ENCODE results near the gene TUT4. TPM values are rescaled to one million over a fixed set of nuclear protein-coding genes. Genes with fewer than 3 reads are reported as not detected.

TUT4 gene
- polyA plus RNA-seq, 3 donors = 4.3 to 24.2 (median 7.6) TPM

GRCh38 chr1:52534928-52535764 is 17.7 kb downstream of the TUT4 start:
- no CpG with 5 or more reads among the region's 2 CpGs for WGBS (ENCODE audit: insufficient coverage)

GRCh38 chr1:52533713-52534112 is 19.2 kb downstream of the TUT4 start:
- Histone ChIP-seq H4K20me1 (ENCODE audit: insufficient read depth, low read length) (no peaks in the 10 kb centered on the region), H3K27me3 (ENCODE audit: control insufficient read depth in 2 of 2, insufficient read depth in 2 of 2, low read length in 2 of 2) (no peaks in the 10 kb centered on the region), H3K4me2 (replicated peaks; ENCODE audit: extremely low read depth, low read length, poor library complexity, severe bottlenecking) (peak overlapping the region; percentile 36), H3K27ac (ENCODE audit: low read depth in 1 of 2, low read length in 2 of 2) (peak overlapping the region; percentile 52 to 60), H3K4me1 (ENCODE audit: control insufficient read depth in 1 of 2, insufficient read depth in 2 of 2, low read length in 2 of 2) (peaks cover 45 to 57% of the 10 kb centered on the region in 2 donors), H3K9ac (ENCODE audit: insufficient read depth, low read length, poor library complexity, severe bottlenecking) (no peak overlapping the region), H2AFZ (ENCODE audit: insufficient read depth, low read depth, low read length, poor library complexity, severe bottlenecking) (no peak overlapping the region), H3K4me3 (replicated peaks in 1 of 3; ENCODE audit: low read depth in 2 of 3, low read length in 3 of 3) (peak overlapping the region; percentile 15 to 58 (median 40)), H3K36me3 (replicated peaks in 1 of 2; ENCODE audit: control insufficient read depth in 1 of 2, insufficient read depth in 2 of 2, low read length in 2 of 2) (no peaks in the 10 kb centered on the region), H3K9me3 (replicated peaks in 1 of 2; ENCODE audit: control insufficient read depth in 1 of 2, insufficient read depth in 1 of 2, low read length in 2 of 2) (no peaks in the 10 kb centered on the region), H3K79me2 (ENCODE audit: insufficient read depth, low read length) (peaks cover 74% of the 10 kb centered on the region)
- Mint-ChIP-seq H3K27ac (peak overlapping the region; percentile 83 to 95 (median 91)), H3K9me3 (peaks cover 0 to 8% (median 3%) of the 10 kb centered on the region in 7 donors), H3K36me3 (peaks cover 2 to 7% of the 10 kb centered on the region in 2 donors), H3K4me1 (peaks cover 59% of the 10 kb centered on the region), H3K4me3 (peak overlapping the region; percentile 77 to 87), H3K27me3 (ENCODE audit: low read depth in 3 of 3) (no peaks in the 10 kb centered on the region)
- TF ChIP-seq, protein P1, sequence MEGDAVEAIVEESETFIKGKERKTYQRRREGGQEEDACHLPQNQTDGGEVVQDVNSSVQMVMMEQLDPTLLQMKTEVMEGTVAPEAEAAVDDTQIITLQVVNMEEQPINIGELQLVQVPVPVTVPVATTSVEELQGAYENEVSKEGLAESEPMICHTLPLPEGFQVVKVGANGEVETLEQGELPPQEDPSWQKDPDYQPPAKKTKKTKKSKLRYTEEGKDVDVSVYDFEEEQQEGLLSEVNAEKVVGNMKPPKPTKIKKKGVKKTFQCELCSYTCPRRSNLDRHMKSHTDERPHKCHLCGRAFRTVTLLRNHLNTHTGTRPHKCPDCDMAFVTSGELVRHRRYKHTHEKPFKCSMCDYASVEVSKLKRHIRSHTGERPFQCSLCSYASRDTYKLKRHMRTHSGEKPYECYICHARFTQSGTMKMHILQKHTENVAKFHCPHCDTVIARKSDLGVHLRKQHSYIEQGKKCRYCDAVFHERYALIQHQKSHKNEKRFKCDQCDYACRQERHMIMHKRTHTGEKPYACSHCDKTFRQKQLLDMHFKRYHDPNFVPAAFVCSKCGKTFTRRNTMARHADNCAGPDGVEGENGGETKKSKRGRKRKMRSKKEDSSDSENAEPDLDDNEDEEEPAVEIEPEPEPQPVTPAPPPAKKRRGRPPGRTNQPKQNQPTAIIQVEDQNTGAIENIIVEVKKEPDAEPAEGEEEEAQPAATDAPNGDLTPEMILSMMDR (IDR thresholded peaks at IDR 0.05) = no peak
- WGBS (ENCODE audit: insufficient coverage) = 100% methylated on average over 1 of the region's 9 CpGs
- intact Hi-C loops (cut with micrococcal nuclease) = no loop called here
- peak; percentile 46 to 65 (median 60) for DNase-seq

More at GRCh38 chr1:52534928-52535764, 17.7 kb downstream of the TUT4 start:
- peak in 1 of 3 donors; percentile 32 for DNase-seq
- H4K20me1 ChIP-seq (ENCODE audit: insufficient read depth, low read length) = no peaks in the 10 kb centered on the region
- no peak overlapping the region for H3K4me2 ChIP-seq (replicated peaks; ENCODE audit: extremely low read depth, low read length, poor library complexity, severe bottlenecking)
- no peaks in the 10 kb centered on the region for H3K27me3 ChIP-seq (ENCODE audit: control insufficient read depth in 2 of 2, insufficient read depth in 2 of 2, low read length in 2 of 2)
- intact Hi-C loops (cut with micrococcal nuclease) = no loop called here
- H3K4me1 ChIP-seq (ENCODE audit: control insufficient read depth in 1 of 2, insufficient read depth in 2 of 2, low read length in 2 of 2) = peaks cover 38 to 49% of the 10 kb centered on the region in 2 donors
- no peak overlapping the region for H3K4me3 ChIP-seq (replicated peaks in 1 of 3; ENCODE audit: low read depth in 2 of 3, low read length in 3 of 3)
- Mint-ChIP-seq H3K4me3 (no peak overlapping the region), H3K9me3 (peaks cover 0 to 8% (median 6%) of the 10 kb centered on the region in 7 donors), H3K4me1 (peaks cover 51% of the 10 kb centered on the region), H3K27me3 (ENCODE audit: low read depth in 3 of 3) (no peaks in the 10 kb centered on the region), H3K36me3 (peaks cover 2 to 7% of the 10 kb centered on the region in 2 donors), H3K27ac (peak overlapping the region in 2 of 7 donors; percentile 35 to 60)
- no peak overlapping the region for H3K9ac ChIP-seq (ENCODE audit: insufficient read depth, low read length, poor library complexity, severe bottlenecking)
- TF ChIP-seq, protein P1 (IDR thresholded peaks at IDR 0.05) = no peak
- H3K79me2 ChIP-seq (ENCODE audit: insufficient read depth, low read length) = peaks cover 77% of the 10 kb centered on the region
- H3K27ac ChIP-seq (ENCODE audit: low read depth in 1 of 2, low read length in 2 of 2) = no peak overlapping the region
- no peak overlapping the region for H2AFZ ChIP-seq (ENCODE audit: insufficient read depth, low read depth, low read length, poor library complexity, severe bottlenecking)
- no peaks in the 10 kb centered on the region for H3K36me3 ChIP-seq (replicated peaks in 1 of 2; ENCODE audit: control insufficient read depth in 1 of 2, insufficient read depth in 2 of 2, low read length in 2 of 2)
- no peaks in the 10 kb centered on the region for H3K9me3 ChIP-seq (replicated peaks in 1 of 2; ENCODE audit: control insufficient read depth in 1 of 2, insufficient read depth in 1 of 2, low read length in 2 of 2)

Data from CD14-positive monocyte (primary cell).